NCI-H128 (cell line): ENCODE data around the gene PDE3B.
"Not testable (repeated sequence)": the region's sequence is repeated elsewhere in the genome, so short reads cannot be mapped to it uniquely, and the experiment has no call there.

Experiments used
- DNase-seq: peaks from one replicate; lab custom pipeline; 2025; ENCODE audit not compliant: unreplicated experiment; lab: John Stamatoyannopoulos, UW

The PDE3B gene

GRCh38 chr11:14793546-14793945 is 149.9 kb downstream of the PDE3B start:
- DNase-seq = no peak

GRCh38 chr11:14796028-14796427 is 152.4 kb downstream of the PDE3B start:
- not testable (repeated sequence) for DNase-seq

GRCh38 chr11:14803846-14804245 is 160.2 kb downstream of the PDE3B start:
- no peak for DNase-seq

GRCh38 chr11:14809466-14809865 is 165.9 kb downstream of the PDE3B start:
- no peak for DNase-seq

- DNase-seq = no peak
Measured at GRCh38 chr11:14812757-14813156, 169.2 kb downstream of the PDE3B start.

- DNase-seq = no peak
Measured at GRCh38 chr11:14813516-14813915, 169.9 kb downstream of the PDE3B start.

GRCh38 chr11:14818779-14819178 is 175.2 kb downstream of the PDE3B start:
- DNase-seq = no peak

GRCh38 chr11:14819596-14819995 is 176.0 kb downstream of the PDE3B start:
- DNase-seq = no peak

- DNase-seq = no peak
Measured at GRCh38 chr11:14821031-14821430, 177.4 kb downstream of the PDE3B start.

GRCh38 chr11:14826600-14826999 is 183.0 kb downstream of the PDE3B start:
- DNase-seq = no peak

- no peak for DNase-seq
Measured at GRCh38 chr11:14835496-14836492, 192.2 kb downstream of the PDE3B start.

- DNase-seq = no peak
Measured at GRCh38 chr11:14842002-14842401, 198.4 kb downstream of the PDE3B start.

- DNase-seq = no peak
Measured at GRCh38 chr11:14852571-14853177, 209.1 kb downstream of the PDE3B start.

- no peak for DNase-seq
Measured at GRCh38 chr11:14854057-14854456, 210.5 kb downstream of the PDE3B start.

GRCh38 chr11:14855890-14856289 is 212.3 kb downstream of the PDE3B start:
- DNase-seq = no peak

- no peak for DNase-seq
Measured at GRCh38 chr11:14857621-14858020, 214.0 kb downstream of the PDE3B start.

GRCh38 chr11:14858404-14858803 is 214.8 kb downstream of the PDE3B start:
- no peak for DNase-seq

GRCh38 chr11:14860511-14860910 is 216.9 kb downstream of the PDE3B start:
- no peak for DNase-seq

GRCh38 chr11:14861680-14862079 is 218.1 kb downstream of the PDE3B start:
- no peak for DNase-seq

GRCh38 chr11:14863775-14864174 is 220.2 kb downstream of the PDE3B start:
- not testable (repeated sequence) for DNase-seq

- DNase-seq = no peak
Measured at GRCh38 chr11:14872032-14872431, 228.4 kb downstream of the PDE3B start.

- DNase-seq = no peak
Measured at GRCh38 chr11:14873632-14874031, 230.0 kb downstream of the PDE3B start.
